Measurements from ENCODE around the gene GBP2.
"Not testable (repeated sequence)": the region's sequence is repeated elsewhere in the genome, so short reads cannot be mapped to it uniquely, and the experiment has no call there.

The GBP2 gene, protein sequence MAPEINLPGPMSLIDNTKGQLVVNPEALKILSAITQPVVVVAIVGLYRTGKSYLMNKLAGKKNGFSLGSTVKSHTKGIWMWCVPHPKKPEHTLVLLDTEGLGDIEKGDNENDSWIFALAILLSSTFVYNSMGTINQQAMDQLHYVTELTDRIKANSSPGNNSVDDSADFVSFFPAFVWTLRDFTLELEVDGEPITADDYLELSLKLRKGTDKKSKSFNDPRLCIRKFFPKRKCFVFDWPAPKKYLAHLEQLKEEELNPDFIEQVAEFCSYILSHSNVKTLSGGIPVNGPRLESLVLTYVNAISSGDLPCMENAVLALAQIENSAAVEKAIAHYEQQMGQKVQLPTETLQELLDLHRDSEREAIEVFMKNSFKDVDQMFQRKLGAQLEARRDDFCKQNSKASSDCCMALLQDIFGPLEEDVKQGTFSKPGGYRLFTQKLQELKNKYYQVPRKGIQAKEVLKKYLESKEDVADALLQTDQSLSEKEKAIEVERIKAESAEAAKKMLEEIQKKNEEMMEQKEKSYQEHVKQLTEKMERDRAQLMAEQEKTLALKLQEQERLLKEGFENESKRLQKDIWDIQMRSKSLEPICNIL

DNA sequence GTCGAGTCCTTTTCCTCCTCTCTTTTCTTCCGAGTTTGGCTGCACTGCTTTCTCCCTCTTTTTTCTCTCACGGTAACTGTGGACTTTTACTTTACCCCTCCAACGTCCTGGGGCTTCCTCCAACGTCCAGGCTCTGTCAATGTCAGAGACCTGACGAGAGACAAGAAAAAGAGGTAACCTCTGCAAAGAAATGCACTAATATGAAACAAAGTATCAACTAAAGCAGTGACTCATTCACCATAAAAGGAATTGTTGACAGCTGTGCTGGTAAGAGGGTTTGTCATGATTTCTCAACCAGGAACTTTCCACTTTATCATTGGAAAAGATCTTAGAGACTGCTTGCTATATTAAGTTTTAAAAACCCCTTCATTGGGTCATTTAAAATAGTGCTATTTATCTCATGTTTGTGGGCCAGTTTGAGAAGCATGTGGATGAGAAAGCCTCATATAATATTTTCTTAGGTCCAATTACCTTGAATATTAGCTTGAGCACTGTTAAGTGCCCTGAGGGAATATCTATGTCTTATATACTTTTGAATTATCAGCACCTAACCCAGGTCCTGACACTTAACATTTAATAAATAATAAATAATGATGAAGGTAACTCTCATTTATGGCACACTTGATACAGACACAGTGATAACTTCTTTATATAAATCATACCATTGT lies at the start of gene GBP2:
Gene GBP2, minus strand, starts transcription at position 202 of the 668 bp plus-strand sequence. CDS start 4,148 bp downstream, outside the sequence.
- no peak for DNase-seq (ENCODE audit: low read depth, low spot score)

DNA sequence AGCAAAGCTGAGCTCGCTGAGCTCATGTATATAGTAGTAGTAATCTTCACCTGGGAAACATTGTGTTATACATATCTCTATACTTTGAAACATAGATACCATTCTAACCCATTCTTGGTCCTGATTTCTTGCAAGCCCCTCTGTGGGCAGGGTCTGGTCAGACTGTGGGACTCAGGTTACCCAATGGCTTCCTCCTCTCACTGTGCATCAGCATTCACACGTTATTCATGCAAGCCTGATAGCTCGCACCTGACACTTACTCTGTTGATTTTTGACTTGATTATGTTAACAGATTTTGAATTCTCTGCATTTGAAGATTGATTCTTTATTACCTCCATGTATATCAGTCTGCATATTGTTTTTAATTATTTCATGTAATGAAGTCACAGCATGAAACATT lies 48.6 kb upstream of the GBP2 start:
- no peak for DNase-seq (ENCODE audit: low read depth, low spot score)

DNA sequence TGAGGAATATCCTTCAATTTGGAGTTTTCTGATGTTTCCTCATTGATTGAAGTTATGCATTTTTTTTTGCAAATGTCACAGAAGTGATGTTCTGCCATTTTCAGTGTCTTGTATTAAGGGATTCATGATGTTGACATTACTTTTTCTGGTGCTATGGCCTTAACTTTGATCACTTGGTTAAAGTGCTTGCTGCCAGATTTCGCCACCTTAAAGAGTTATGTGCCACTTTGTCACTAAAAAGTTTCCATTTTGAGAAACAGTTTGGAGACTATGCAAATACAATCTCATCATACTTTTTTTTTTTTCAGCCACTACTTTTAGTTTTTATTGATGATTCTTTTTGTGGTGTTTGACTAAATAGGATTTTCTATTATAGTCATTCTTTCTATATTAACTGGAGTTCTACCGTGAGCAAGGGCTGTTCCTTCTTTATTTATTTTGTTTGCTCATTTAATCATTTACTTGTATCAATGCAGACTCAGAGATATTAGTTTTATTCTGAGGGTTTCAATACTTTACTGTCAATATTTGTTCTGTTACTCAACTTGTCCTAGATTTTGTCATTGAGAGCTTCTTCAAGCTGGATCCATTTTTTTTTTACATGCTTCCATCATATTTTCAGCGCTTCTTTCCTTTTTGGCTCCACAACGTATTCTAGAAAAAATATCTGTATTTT lies 46.7 kb upstream of the GBP2 start:
- DNase-seq (ENCODE audit: low read depth, low spot score): no peak

DNA sequence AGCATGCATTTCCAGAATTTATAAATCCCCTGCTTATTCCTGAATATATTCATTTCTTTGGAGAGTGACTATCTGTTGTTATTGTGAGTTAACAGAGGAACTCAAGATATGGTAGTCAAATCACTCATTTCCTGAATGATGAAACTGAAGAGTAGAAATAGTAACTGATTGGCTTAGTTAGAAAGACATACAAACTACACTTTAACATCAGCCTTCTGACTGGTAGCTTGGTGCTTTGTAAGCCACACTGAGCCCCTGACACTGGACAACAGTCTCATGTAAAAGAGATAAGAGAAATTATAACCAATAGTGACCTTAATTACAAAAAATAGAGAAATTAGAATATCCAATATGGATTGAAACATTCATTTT lies 45.1 kb upstream of the GBP2 start:
- no peak for DNase-seq (ENCODE audit: low read depth, low spot score)

DNA sequence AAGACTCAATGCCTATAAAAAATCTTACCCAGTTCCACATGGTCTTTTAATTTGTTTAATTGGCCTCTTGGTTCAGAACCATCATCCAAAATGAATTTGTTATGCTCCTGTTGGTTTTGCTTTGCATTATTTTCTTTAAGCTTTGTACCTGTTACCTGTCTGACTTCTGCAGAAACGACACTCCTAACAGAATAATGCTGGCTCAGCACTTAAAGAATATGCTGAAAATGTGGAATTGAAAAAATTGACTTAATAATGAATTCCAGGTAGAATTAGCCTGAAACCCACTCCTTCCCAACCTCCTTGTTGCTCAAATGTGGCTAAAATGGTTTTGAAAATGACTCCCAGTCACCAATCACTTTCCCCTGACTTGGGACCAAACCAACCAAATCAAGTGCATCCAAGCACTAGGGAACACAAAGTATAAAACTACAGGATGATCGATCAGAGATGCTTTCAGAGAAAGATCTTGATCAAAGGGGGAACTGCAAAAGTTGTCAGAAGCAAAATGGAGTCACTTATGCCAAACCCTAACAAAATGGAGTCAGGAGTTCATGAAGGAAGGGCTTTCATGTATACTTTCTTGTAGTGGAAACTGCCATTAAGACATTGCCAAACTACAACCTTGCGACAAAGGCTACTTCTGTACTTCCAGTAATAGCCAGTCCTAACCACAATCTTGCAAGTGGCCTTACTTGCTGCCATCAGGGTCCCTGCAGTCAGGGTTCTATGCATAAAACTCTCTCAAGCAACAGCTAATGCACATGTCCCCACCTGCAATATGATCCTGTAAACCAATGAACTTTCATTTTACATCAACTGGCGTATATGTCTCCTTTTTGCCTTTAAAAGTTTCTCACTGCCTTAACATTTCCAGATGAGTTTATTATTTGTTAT lies 44.5 kb upstream of the GBP2 start:
- no peak for DNase-seq (ENCODE audit: low read depth, low spot score)

DNA sequence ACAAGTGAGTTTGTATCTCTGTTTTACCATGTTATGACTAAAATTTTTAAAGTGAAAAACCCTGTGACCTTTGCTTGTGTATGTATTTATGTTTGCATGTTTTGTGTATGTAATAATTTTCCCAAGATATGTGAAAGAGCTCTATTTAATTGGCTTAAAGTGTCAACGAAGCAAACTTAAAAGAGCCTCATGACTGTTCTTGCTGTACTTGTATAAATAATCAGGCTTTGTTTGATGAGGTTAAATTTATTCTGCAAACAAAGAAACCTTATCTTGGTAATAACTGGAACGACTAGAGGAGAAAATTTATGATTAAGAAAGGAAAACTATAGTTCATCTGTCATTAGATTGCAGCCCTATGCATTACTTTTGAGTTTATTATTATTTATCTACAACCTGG lies 43.3 kb upstream of the GBP2 start:
- DNase-seq (ENCODE audit: low read depth, low spot score): no peak

DNA sequence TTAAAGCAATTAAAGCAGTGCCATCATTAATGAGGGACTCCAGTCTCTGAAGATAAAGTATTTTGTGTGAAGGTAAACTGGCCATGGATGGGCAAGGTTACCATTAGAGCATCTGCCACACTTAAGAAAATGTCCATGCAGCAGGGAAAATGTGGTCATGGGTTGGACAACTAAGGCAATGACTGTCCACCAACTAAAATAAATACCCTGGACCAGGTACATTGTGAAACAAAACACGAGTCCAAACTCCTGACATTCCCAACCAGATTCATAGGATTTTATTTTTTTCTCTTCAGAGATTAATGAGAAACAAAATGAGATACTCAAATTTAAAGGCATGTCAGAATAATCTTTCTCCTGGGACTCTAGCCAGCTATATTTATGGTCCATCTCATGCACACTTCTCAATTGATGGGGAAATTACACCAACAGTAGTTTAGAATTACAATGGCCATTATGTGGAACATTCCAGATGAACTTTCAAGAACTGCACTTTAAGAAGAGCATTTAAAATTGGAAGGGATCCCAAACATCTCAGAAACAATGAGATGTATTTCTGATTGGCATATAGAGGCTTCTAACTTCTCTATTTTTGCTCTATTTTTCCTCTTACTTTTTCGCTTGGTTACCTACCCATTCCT lies 41.8 kb upstream of the GBP2 start:
- no peak for DNase-seq (ENCODE audit: low read depth, low spot score)

DNA sequence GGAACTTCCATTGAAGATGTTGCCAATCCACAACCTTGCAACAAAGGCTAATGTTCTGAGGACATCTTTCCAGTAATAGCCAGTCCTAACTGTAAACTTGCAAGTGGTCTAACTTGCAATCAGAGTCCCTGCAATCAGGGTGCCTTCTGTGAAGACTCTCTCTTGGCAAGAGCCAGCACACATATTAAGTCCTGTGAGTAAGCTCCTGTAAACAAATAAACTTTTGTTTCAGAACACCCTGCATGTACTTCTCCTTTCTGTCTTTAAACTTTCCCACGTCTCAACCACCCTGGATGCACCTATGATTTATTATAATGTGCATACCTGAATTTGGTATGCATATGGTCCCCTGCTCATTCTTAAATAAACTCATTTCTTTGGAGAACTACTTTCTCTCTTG lies 40.8 kb upstream of the GBP2 start:
- DNase-seq (ENCODE audit: low read depth, low spot score): no peak

DNA sequence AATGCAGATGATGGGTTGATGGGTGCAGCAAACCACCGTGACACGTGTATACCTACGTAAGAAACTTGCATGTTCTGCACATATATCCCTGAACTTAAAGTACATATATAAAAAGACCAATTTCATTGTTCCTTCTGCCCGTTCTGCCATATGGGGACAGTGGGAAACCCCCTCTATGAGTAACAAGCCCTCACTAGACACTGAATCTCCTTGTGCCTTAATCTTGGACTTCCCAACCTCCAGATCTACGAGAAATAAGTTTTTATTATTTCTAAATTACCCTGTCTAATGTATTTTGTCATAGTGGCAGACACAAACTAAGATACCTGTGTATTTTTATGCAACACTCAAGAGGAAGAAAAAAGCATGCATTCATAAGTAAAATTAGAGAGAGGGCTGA lies 39.9 kb upstream of the GBP2 start:
- DNase-seq (ENCODE audit: low read depth, low spot score): no peak

DNA sequence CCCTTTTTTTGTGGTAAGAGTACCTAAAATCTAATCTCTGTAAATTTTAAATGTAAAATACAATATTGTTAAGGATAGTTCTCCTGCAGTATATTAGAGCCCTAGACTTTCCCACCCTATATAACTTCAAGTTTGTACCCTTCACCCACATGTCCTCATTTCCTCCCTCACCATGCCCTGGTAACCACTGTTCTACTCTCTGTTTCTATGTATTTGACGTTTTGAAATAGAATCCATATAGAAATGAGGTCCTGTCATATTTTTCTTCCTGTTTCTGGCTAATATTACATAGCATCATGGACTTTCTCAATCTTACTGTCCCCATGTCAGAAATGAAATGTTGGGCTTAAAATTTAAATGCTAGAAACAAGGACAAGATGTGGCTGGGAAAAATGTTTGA lies 25.1 kb upstream of the GBP2 start:
- no peak for DNase-seq (ENCODE audit: low read depth, low spot score)

DNA sequence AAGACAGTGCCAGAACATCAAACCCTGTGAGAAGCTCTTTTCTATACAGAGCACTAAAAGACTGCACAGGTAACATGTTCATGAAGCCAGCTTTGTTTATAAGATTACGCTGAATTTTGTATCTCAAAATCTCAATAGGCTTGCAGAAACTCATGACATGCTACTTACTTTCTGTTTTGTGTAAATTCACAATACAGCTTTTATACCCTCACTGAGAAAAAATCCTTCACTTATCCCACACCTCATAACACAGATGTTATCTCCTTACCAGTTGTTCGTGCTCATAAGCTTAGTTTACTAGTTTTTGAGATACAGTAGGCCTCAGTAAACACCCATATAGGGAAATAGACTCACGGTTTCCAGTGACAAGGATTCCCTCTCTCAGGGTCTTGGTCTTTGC lies 24.1 kb upstream of the GBP2 start:
- no peak for DNase-seq (ENCODE audit: low read depth, low spot score)

DNA sequence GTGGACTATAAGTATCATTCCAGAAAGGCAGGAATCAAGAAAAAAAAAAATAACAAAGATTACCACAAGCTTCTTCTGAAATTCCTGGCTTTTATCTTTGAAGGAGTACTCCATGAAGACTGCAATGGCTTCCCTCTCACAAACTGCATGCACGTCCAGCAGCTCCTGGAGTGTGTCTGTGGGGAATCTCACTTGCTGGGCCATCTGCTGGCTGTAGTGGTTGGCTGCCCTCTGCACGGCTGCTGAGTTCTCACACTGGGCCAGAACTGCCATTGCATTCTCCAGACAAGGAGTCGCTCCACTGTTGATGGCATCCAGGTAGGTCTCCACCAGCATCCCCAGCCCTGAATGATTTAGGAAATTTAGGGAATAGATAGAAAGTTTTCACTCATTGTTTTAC lies 23.3 kb upstream of the GBP2 start:
- DNase-seq (ENCODE audit: low read depth, low spot score): peak; percentile 12

DNA sequence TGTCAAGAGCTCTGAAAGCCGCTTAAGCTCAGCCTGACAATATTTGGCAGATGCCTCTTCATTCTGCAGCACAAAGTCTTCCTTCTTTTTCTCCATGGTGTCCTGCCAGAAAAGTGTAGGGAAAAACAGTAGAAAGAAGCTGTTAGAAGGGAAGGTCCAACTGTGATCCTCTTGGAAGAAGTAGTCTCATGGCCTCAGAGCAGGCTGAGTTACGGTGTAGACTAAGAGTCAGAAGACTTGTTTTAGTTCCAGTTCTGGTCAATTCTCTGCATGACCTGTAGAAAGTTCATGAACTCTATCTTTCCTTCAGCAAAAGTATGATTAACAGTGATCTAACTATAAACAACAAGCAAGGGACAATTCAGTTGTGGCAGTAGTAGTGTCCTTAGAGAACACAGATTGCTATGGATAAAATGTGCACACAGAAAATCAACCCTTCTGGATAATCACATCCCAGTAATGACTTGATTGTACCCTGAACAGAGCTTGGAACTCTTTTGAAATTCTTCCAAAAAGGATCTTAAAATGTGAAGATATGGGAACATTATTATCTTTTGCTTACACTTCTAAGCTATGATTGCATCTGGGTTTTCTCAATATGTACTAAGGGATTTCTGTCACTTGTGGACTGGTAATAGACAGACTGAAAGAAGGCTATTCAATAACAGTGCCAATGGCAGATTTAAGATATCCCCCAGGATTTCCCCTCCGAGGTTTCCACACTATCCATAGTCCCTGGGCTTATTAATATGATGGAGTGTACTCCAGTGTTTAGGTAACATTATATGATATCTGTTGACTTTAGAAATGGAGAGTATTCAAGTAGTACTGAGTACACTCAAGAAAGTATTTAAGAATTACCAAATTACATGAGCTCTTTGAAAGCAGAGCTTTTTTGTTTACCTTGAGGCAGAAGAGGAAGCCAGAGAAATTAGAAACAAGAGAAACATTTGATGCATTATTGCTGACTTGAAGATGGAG lies 22.1 kb upstream of the GBP2 start:
- DNase-seq (ENCODE audit: low read depth, low spot score): no peak

DNA sequence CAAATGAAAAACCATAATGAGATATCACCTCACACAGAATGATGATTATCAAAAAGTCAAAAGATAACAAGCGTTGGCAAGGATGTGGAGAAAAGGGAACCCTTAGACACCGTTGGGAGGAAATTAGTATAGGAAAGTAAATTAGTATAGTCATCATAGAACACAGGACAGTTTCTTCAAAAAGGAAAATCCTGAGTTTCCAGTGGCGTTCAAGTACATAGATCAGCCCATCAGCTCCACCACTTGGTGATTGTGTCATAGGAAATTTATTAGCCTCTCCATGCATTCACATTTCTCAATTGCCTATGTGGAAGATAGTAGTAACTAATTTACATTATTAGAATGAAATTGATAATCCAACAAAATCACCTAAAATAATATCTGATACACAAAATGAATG lies 20.8 kb upstream of the GBP2 start:
- DNase-seq (ENCODE audit: low read depth, low spot score): no peak

DNA sequence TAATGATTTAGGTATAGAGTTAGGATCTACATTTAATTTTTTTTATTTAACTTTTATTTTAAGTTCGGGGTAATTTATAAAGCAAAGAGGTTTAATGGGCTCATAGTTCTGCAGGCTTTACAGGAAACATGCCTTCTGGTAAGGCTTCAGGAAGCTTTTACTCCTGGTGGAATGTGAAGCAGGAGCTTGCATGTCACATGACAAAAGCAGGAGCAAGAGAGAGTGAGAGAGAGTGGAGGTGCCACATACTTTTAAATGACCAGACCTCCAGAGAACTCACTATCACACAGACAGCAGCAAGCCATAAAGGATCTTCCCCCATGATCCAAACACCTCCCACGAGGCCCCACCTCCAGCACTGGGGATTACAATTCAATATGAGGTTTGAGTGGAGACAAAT lies 17.6 kb upstream of the GBP2 start:
- no peak for DNase-seq (ENCODE audit: low read depth, low spot score)

DNA sequence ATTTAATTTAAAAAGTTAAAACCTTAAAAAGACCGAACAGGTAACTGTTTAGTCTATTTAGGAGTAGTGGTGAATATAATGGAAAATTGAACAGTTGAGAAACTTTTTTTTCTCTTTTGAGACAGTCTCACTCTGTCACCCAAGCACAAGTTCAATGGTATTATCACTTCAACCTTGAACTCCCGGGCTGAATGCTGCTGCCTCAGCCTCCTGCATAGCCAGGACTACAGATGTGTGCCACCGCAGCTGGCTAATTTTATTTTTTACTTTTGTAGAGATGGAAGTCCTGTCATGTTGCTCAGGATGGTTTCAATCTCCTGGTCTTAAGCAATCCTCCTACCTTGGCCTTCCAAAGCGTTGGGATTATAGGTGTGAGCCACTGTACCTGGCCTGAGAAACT lies 16.2 kb upstream of the GBP2 start:
- DNase-seq (ENCODE audit: low read depth, low spot score): no peak

DNA sequence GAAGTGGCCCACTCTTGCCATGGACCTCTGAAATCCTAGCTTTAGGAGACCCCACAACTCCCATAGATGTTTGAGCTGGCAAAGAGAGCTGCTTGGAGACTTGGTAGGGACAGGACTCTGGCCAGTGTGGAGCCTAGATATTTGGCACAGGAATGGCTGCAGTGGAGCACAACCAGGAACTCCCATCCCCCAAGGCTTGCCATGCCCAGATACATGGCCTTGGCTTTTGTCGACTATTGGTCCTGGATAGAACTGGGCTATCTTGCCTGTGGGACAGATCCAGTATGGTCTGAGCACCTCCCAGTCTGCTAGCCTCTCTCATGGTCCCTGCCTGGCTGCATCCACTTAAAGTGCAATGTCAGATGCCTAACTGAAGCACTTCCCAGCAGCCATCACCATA lies 7.8 kb upstream of the GBP2 start:
- no peak for DNase-seq (ENCODE audit: low read depth, low spot score)

DNA sequence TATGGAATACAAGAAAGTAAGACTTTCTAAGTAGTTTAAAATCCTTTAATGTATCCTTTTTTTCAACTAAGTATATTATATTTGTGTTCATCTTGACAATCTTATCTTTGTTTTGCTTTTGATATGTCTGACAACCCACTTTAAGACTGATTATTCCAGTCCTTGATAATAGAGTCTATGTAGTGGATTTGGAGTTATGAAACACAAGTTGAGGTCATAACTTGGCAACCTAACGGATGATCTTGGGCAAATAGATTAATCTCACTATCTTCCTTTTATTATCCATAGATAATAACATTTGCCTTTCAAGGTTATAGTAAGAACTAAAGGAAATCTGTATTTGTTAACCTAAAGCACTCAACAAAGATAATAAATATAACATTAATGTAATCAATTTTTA lies 4.8 kb upstream of the GBP2 start:
- no peak for DNase-seq (ENCODE audit: low read depth, low spot score)

DNA sequence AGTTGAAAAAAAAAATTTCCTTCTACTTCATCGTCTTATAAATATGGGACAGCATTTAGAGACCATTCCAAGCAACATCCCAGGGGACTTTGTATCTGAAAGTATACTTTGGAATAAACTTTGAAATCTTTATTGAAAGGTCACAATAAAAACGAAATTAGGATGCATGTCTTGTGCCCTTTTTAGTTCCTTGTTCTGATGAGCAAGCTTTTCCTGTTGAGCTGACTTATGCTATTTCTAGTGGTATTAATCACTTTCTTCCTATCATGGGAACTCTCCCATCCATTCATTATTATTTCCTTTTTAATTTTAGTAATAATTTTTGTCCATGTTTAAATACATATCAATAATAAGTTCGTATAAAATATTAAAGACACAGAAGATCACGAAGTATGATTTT lies 4.0 kb upstream of the GBP2 start:
- DNase-seq (ENCODE audit: low read depth, low spot score): no peak

DNA sequence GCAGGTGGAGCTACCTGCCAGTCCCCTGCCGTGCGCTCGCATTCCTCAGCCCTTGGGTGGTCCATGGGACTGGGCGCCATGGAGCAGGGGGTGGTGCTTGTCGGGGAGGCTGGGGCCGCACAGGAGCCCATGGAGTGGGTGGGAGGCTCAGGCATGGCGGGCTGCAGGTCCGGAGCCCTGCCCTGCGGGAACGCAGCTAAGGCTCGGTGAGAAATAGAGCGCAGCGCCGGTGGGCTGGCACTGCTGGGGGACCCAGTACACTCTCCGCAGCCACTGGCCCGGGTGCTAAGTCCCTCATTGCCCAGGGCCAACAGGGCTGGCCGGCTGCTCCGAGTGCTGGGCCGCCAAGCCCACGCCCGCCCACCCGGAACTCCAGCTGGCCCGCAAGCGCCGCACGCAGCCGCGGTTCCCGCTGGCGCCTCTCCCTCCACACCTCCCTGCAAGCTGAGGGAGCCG lies 2.1 kb upstream of the GBP2 start:
- not testable (repeated sequence) for DNase-seq (ENCODE audit: low read depth, low spot score)

Measured in iPS DF 19.7 (cell line).